Lower leg skin (tissue), 3 donors: ENCODE results near the gene HOMEZ.

ENCODE experiments used
- CTCF ChIP-seq, 3 donors: fragments of 450-650 bp; IDR thresholded peaks; one replicate each; pipeline ENCODE4 v1.5.1; 2016; ENCODE audit warnings: antibody characterized with exemption in 3 of 3, mild to moderate bottlenecking in 3 of 3, moderate library complexity in 2 of 3
- POLR2A ChIP-seq, 2 donors: fragments of 450-650 bp; IDR thresholded peaks; one replicate each; pipeline ENCODE4 v1.6.1; 2016 to 2017; ENCODE audit warnings: antibody characterized with exemption in 2 of 2, mild to moderate bottlenecking in 1 of 2, moderate library complexity in 1 of 2

- TF ChIP-seq CTCF (IDR thresholded peaks at IDR 0.05) (no peak), POLR2A (IDR thresholded peaks at IDR 0.05) (no peak)
Observed at GRCh38 chr14:23296012-23296777, 10.3 kb upstream of the HOMEZ start.
